Ovary (tissue), 9 donors: ENCODE data around the gene TAF3. TPM values are rescaled to one million over a fixed set of nuclear protein-coding genes. Genes with fewer than 3 reads are reported as not detected.

Experiments
- DNase-seq, 5 donors: peaks; one replicate each; pipeline ENCODE4 v3.0.0-alpha.2; 2019 to 2020
- H3K27ac ChIP-seq, 2 donors: fragments of 200-600 bp; one replicate each; pipeline versions ENCODE4 v1.5.1 to v1.8.0; 2019 to 2022
- H3K27me3 ChIP-seq: fragments of 200-600 bp; one replicate; pipeline ENCODE4 v1.8.0; 2022
- H3K36me3 ChIP-seq: fragments of 200-600 bp; sonication (generic); one replicate; pipeline ENCODE4 v1.5.1; 2019
- H3K4me1 ChIP-seq: one replicate; pipeline ENCODE4 v1.8.1; 2013; ENCODE audit warnings: mild to moderate bottlenecking, moderate library complexity; ENCODE audit not compliant: insufficient read depth
- H3K4me3 ChIP-seq: fragments of 200-600 bp; sonication (generic); one replicate; pipeline ENCODE4 v1.5.1; 2017
- H3K9me3 ChIP-seq, 2 donors: fragments of 200-600 bp in 1 of 2; sonication (generic) in 1 of 2; one replicate each; pipeline versions ENCODE4 v1.5.1 to v1.8.1; 2013 to 2019; ENCODE audit warnings: mild to moderate bottlenecking in 1 of 2, moderate library complexity in 1 of 2
- CTCF ChIP-seq, 3 donors: fragments of 450-650 bp in 2 of 3; fragments of 200-600 bp in 1 of 3; IDR thresholded peaks; one replicate each; pipeline versions ENCODE4 v1.5.1 to v1.8.0; 2016 to 2022; ENCODE audit warnings: antibody characterized with exemption in 3 of 3, mild to moderate bottlenecking in 1 of 3
- EP300 ChIP-seq: sonication (generic); formaldehyde crosslinking; IDR thresholded peaks from one replicate; pipeline ENCODE4 v1.6.1; 2017; ENCODE audit warnings: antibody characterized with exemption
- POLR2A ChIP-seq: fragments of 450-650 bp; IDR thresholded peaks from one replicate; pipeline ENCODE4 v1.6.1; 2017; ENCODE audit warnings: antibody characterized with exemption, mild to moderate bottlenecking, moderate library complexity
- WGBS, 3 donors: extraction: QIAGEN DNeasy Blood & Tissue Kit in 1 of 3; methylation state at CpG; one replicate each; pipeline versions ENCODE4 v1.1.5 to v1.1.7; 2013 to 2017; 5-methylcytosine and 5-hydroxymethylcytosine counted together
- intact Hi-C, 4 donors: fragments of 100-400 bp; cut with DNase I; formaldehyde crosslinking; loops; one replicate each; pipeline versions ENCODE4 v1.11.0 to v1.15.1; 2022 to 2023
- polyA plus RNA-seq, 2 donors: library from polyadenylated mRNA; stranded (reverse); fragments of 200-250 nt in 1 of 2; fragments of 350-450 nt in 1 of 2; fragmentation: Illumina TruSeq in 1 of 2; extraction: RNeasy Lipid Tissue Mini Kit (QIAGEN cat#74804) in 1 of 2; gene quantifications; one replicate each; pipeline ENCODE4 v1.2.3, GENCODE V29; 2013 to 2014
- total RNA-seq, 7 donors: library from RNA; depleted of rRNA in 2 of 7; stranded (reverse); fragments of >200 nt in 2 of 7; fragmentation: NEBNext Ultra II Directional in 3 of 7; extraction: Animal tissue kit (Norgen Biotek cat#: 25700) in 3 of 7; gene quantifications; one replicate each; pipeline versions ENCODE4 v1.1.0 to v1.2.4, GENCODE V29; 2016 to 2023
- donor health status: DM: no; HTN: no; CAD: no; lungs with moderate emphysema.
- donor health status: DM: no; HTN: no; CAD: no.
- donor health status: Bipolar disorder and iron deficiency.
- donor health status: DM: yes; HTN: yes; CAD: no.
- donor health status: DM: no; HTN: no; CAD: no.
- donor health status: DM: yes; HTN: yes; CAD: no.

TAF3 gene
- total and polyA plus RNA-seq, 9 donors: 7.1 to 15.9 (median 11.8) TPM

GRCh38 chr10:7917736-7918135 lies 99.4 kb downstream of the TAF3 start:
- Histone ChIP-seq H3K27me3 (no peaks in the 10 kb centered on the region), H3K9me3 (no peaks in the 10 kb centered on the region), H3K36me3 (no peaks in the 10 kb centered on the region), H3K27ac (no peak overlapping the region), H3K4me1 (peaks cover 1% of the 10 kb centered on the region), H3K4me3 (no peak overlapping the region)
- intact Hi-C loops: no loop called here
- no peak for DNase-seq
- WGBS, 3 donors: 95 to 97% (median 96%) methylated on average over 5 of the region's 5 CpGs
- TF ChIP-seq POLR2A (no peak), EP300 (no peak), CTCF (IDR thresholded peaks at IDR 0.05) (no peak)

- WGBS, 3 donors: 95 to 97% (median 96%) methylated on average over 3 of the region's 3 CpGs
- intact Hi-C loops: no loop called here
- TF ChIP-seq EP300: no peak
- no peak for TF ChIP-seq POLR2A
- no peak for TF ChIP-seq CTCF (IDR thresholded peaks at IDR 0.05)
- H3K27me3 ChIP-seq: no peaks in the 10 kb centered on the region
- H3K4me1 ChIP-seq: peaks cover 3% of the 10 kb centered on the region
- no peaks in the 10 kb centered on the region for H3K36me3 ChIP-seq
- no peaks in the 10 kb centered on the region for H3K9me3 ChIP-seq
- no peak for DNase-seq
- no peak overlapping the region for H3K4me3 ChIP-seq
- H3K27ac ChIP-seq: no peak overlapping the region
Observed at GRCh38 chr10:7922707-7923106, 104.4 kb downstream of the TAF3 start.

- TF ChIP-seq CTCF (IDR thresholded peaks at IDR 0.05): no peak
- no peak for TF ChIP-seq EP300
- TF ChIP-seq POLR2A: no peak
- no peaks in the 10 kb centered on the region for H3K27me3 ChIP-seq
- 89 to 97% (median 95%) methylated on average over 3 of the region's 3 CpGs for WGBS, 3 donors
- DNase-seq: no peak
- H3K27ac ChIP-seq: no peak overlapping the region
- no peaks in the 10 kb centered on the region for H3K9me3 ChIP-seq
- intact Hi-C loops: no loop called here
- H3K4me1 ChIP-seq: peaks cover 1% of the 10 kb centered on the region
- H3K4me3 ChIP-seq: no peak overlapping the region
- H3K36me3 ChIP-seq: no peaks in the 10 kb centered on the region
Observed at GRCh38 chr10:7928536-7928935, 110.2 kb downstream of the TAF3 start.

GRCh38 chr10:7932301-7933036 lies 114.2 kb downstream of the TAF3 start:
- DNase-seq: no peak
- H3K4me1 ChIP-seq: no peaks in the 10 kb centered on the region
- H3K9me3 ChIP-seq: no peaks in the 10 kb centered on the region
- 67 to 80% (median 69%) methylated on average over 9 of the region's 9 CpGs for WGBS, 3 donors
- H3K36me3 ChIP-seq: no peaks in the 10 kb centered on the region
- intact Hi-C loops: no loop called here
- no peak for TF ChIP-seq POLR2A
- no peak for TF ChIP-seq CTCF (IDR thresholded peaks at IDR 0.05)
- TF ChIP-seq EP300: no peak
- no peaks in the 10 kb centered on the region for H3K27me3 ChIP-seq
- no peak overlapping the region for H3K27ac ChIP-seq
- H3K4me3 ChIP-seq: no peak overlapping the region
